Fibroblast of skin of left biceps (primary cell): Measurements from ENCODE around the gene DMRTC2.

Experiments used
- DNase-seq, 2 experiments: peaks; one replicate each; pipeline ENCODE4 v3.0.0-alpha.2; 2013; ENCODE audit warnings: low read depth in 2 of 2

The DMRTC2 gene

DNA sequence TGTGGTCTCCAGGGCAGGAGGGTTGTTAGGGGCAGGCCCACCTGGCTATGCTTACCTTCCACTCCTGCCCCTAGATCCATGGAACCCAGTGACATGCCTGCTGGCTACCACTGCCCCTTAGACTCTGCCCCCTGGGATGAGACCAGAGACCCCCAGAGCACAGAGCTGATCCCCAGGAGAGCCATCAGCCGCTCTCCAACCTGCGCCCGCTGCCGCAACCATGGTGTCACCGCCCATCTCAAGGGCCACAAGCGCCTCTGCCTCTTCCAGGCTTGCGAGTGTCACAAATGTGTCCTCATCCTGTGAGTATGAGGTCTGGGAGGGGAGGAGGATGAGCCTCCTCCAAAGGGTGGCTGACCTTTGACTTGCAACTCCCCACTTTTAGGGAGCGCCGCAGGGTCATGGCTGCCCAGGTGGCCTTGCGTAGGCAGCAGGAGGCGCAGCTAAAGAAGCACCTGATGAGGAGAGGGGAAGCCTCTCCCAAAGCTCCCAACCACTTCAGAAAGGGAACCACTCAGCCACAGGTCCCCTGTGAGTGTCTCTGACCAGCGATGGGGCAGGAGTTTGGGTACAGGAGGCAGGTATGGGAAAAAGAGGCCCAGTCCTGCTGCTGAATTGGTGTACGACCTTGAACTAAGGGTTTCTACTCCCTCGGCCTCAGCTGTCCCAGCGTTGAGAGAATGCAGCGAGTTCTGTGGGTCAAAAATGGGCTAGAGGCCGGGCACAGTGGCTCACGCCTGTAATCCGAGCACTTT is 2.7 kb downstream of the DMRTC2 start:
- DNase-seq: no peak

GRCh38 chr19:41848666-41849065 is 3.8 kb downstream of the DMRTC2 start:
- DNase-seq: no peak

GRCh38 chr19:41849067-41849466 is 4.2 kb downstream of the DMRTC2 start:
- no peak for DNase-seq

GRCh38 chr19:41850381-41850780 is 5.5 kb downstream of the DMRTC2 start:
- no peak for DNase-seq

DNA sequence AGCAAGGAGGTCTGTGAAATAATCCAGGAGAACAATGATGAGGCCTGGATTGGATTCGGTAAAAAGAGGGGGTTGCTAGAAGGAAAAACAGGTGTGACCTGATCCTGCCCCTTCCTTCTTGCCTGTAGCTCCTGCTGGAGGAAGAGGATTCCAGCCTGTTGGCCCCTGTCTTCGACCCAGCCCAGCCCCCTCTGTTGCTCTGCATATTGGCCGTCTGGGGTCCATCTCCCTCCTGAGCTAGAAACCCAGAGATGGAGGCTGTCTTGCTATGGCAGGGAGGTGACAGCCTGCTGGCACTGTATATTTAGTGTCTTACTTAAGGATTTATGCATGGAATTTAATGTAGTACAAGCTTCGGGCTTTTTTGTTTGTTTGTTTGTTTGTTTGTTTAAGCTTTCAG is 6.6 kb downstream of the DMRTC2 start:
- no peak for DNase-seq

GRCh38 chr19:41853344-41853743 is 8.5 kb downstream of the DMRTC2 start:
- DNase-seq: no peak

GRCh38 chr19:41853768-41854167 is 8.9 kb downstream of the DMRTC2 start:
- no peak for DNase-seq

DNA sequence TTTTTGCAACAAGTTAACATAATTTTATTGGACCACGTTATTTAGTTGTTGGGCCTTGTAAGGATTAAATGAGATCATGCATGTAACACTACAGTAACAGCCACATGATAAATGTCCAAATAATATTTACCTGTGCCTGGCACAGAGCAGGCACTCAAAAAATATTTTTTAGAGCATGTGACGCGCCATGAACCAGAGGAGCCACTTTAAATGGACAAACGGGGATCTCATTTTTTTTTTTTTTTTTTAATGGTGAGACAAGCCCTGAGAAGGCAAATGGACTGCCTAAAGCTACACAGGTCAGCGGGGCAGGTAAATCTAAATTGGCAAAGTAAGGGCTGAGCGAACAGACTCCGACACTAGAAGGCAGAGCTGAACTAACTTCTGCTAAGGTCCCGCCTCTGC is 14.4 kb downstream of the DMRTC2 start:
- DNase-seq: no peak

- peak; percentile 96 for DNase-seq
Observed at GRCh38 chr19:41859618-41860418, 15.0 kb downstream of the DMRTC2 start, which contains the start of gene RPS19. Gene RPS19 (plus strand): TSS chr19:41860255. CDS start chr19:41860775, 520 bp downstream.

- DNase-seq: no peak
Observed at GRCh38 chr19:41860419-41861115, 15.7 kb downstream of the DMRTC2 start.

GRCh38 chr19:41861116-41861768 is 16.4 kb downstream of the DMRTC2 start:
- no peak for DNase-seq

- no peak for DNase-seq
Observed at GRCh38 chr19:41861846-41862245, 17.0 kb downstream of the DMRTC2 start.

- no peak for DNase-seq
Observed at GRCh38 chr19:41862445-41862986, 17.7 kb downstream of the DMRTC2 start.

GRCh38 chr19:41863209-41863931 is 18.5 kb downstream of the DMRTC2 start:
- DNase-seq: no peak

- DNase-seq: no peak
Observed at GRCh38 chr19:41864374-41864773, 19.5 kb downstream of the DMRTC2 start.

DNA sequence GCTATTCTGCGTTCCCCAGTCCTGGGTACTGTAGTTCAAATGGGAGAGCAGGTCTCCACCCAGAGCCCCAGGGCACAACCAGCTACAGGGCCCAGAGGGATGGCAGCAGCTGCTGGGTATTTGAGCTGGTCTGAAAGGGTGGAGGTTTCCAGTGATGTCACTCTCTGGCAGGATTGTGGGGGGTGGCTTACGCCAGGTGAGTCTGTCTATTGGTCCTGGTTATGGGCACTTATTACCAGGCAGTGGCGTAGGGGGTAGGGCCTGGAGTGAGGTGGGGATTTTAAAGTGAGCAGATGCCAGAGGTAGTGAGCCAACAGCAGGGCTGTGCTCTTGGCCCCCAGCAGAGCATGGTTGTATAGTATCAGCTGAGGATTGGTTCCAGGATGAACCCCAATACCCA is 21.4 kb downstream of the DMRTC2 start:
- DNase-seq: no peak

GRCh38 chr19:41868120-41868988 is 23.5 kb downstream of the DMRTC2 start:
- no peak for DNase-seq

- DNase-seq: no peak
Observed at GRCh38 chr19:41868989-41869300, 24.1 kb downstream of the DMRTC2 start.

- DNase-seq: no peak
Observed at GRCh38 chr19:41869374-41869955, 24.6 kb downstream of the DMRTC2 start.

- DNase-seq: no peak
Observed at GRCh38 chr19:41870401-41870873, 25.6 kb downstream of the DMRTC2 start.
